Stimulated activated CD8-positive, alpha-beta memory T cell treated with anti-CD3 and anti-CD28 coated beads, Interleukin-7, amount 100 ng/mL, for 24 hours (primary cell): ENCODE results near the gene ARL6IP4.

Experiments
- DNase-seq: peaks from one replicate; pipeline ENCODE4 v3.0.0-alpha.2; 2020; ENCODE audit warnings: low read depth

ARL6IP4 gene

GRCh38 chr12:122990961-122991622, 10.6 kb downstream of the ARL6IP4 start:
- DNase-seq = no peak

DNA sequence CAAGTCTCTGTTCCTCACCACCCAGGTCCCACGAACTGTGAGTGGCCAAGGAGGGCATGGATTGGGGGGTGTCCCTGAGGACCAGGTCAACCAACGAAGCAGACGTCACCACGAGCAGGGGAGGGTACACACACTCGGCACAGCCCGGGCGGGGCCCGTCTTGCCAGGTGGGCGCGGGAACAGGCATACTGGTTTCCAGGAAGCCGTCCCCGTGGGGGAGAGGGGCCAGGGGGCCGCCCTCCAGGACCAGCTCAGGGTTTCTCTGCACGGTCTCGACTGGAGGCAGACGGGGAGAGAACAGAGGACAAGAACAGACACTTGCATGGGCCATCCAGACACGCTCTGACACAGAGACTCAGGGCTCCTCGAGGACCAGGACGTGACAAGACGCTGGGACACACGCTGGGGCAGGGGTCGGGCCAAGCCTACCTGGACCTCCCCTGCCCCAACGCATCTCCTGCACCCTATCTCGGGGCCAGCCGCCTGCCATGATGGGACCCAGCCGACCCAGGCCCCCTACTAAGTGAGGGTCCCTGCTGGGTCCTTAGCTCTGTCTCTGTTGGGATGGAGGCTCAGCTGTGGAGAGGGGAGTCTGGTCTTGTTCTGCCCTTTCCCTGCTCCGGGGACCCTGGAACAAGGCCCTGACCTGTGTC, 11.3 kb downstream of the ARL6IP4 start:
- no peak for DNase-seq

- DNase-seq = no peak
These were observed 11.9 kb downstream of the ARL6IP4 start for GRCh38 chr12:122992386-122992785.

- no peak for DNase-seq
These were observed 13.7 kb downstream of the ARL6IP4 start for GRCh38 chr12:122994140-122994675.

DNA sequence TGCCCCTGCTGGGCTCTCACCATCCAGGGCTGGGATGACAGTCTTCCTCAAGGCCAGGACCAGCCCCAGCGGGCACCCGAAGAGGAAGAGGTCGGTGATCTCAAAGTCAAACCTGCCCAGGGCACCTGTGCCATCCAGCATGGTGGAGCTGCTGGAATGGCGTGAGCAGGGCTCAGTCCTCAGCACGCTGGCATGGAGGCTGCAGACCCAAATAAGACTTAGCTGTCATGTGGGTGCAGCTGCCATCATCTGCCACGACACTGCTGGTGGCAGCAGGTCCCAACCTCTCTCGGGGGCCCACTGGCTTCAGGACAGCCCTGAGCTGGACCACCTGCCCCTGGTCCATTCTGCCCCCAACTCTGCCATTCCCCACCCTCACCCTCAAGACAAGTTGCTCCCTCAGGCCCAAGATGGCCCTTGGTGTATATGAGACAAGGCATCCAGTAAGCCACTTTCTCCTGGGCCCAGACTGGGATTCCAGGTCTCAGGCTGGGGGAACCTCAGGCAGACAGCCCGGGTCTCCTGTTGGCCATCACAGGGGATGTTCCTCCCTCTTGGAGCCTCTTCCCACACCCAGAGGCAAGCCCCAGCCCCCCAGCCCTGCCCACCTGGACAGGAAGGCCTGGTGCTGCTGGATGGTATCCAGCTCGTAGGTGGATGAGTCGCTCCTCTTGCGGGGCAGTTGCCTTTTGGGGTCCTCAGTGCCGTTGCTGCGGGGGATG, 14.5 kb downstream of the ARL6IP4 start:
- no peak for DNase-seq

- no peak for DNase-seq
These were observed 15.2 kb downstream of the ARL6IP4 start for GRCh38 chr12:122995503-122996187.

DNA sequence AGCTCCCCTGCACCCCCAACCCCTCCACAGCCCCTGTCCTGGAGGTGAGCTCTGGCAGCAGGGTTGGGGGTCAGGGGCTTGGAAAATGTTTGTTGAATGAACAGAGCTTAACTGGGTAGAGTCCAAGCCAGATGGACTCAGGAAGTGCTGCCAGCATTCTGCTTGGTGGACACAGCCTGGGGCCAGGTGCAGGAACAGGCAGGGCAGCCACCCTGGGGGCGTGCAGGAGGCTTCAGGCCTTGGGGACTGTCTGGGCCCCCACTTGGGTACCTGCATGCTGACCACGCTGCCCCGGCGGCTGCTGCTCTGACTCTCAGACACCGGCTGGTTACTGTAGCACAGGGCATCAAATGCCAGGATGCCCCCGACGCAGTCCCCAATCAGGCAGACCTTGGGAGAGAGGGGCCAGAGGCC, 15.7 kb downstream of the ARL6IP4 start:
- DNase-seq = no peak

DNA sequence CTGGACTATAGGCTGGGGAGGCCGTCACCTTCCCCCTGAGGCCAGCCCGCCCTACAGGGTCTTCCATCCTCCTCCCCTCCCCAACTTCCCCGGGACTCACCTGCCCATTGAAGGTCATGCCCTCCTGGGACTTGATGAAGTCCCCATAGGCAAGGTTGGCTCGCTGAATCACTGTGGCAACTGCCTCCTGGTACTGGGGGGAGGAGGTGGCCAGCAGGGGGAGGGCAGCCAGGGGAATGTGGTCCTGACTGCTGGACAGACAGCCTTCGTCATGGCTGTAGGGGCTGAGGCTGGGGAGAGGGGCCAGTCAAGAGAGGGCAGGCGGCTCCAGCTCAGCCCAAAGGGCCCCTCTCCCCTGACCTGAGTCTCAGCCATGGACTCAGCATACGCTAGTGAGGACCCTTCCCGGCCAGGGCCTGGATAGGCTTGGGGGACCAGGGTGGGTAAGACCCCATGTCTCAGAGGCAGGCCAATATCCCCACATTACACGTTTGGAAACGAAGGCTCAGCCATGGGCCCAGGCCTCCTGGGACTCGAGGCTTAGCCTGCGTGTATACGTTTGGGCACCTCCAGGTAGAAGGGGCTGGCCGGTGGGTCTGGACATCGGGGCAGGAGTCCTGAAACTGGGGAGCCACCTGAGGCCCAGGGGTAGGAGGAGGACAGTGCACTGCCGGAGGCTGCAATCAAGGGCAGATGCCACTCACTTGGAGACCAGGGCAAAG, 16.3 kb downstream of the ARL6IP4 start:
- no peak for DNase-seq

- no peak for DNase-seq
These were observed 17.1 kb downstream of the ARL6IP4 start for GRCh38 chr12:122997343-122998250.

DNA sequence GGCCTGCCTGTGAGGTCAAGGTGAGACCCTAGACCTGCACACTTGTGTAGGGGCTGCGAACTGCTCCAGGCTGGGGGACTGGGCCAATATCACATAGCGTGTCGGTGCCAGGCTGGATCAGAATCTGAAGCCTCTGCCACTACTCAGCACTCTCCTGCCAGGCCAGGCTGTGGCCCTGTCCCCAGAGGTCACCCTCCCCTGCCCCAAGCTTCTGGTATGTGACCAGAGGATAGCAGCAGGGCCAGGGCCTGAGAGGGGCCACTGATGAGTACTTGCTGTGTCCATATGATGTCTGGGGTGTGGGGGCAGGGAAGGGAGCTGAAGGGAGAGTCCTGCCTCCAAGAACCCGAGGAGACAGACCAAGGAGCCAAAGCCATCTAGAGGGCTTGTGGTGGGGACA, 17.8 kb downstream of the ARL6IP4 start:
- no peak for DNase-seq

- DNase-seq = no peak
These were observed 18.9 kb downstream of the ARL6IP4 start for GRCh38 chr12:122999196-122999946.

GRCh38 chr12:122999986-123000420, 19.5 kb downstream of the ARL6IP4 start:
- DNase-seq = no peak

DNA sequence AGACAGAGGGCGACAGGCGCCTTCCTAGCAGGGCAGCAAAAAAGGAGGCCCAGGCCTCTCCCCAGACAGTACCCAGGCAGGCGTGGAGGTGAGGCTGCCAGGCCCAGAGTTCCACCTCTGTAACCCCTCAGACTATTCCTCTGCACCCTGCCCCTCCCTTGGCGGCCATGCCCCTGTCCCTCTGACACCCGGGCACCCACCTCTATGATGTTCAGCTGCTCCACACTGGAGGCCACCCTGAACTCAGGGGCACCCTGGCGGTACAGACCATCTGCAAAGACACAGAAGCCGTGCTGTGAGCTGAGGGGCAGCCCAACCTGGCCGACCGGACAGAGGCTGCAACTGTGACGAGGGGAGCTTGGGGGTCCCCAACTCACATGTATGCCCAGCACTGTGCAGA, 20.1 kb downstream of the ARL6IP4 start:
- DNase-seq = no peak

DNA sequence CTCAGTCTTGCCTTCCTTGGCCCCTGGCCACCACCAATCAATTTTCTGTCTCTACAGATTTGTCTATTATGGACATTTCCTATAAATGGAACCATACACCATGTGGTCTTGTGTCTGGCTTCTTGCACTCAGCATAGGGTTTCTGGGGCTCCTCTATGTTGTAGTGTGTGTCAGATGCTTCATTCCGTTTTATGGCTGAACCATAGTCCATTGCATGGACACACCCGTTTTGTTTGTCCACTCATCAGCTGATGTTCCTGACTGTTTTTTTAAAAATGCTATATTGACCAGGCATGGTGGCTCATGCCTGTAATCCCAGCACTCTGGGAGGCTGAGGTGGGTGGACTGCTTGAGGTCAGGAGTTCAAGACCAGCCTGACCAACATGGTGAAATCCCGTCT, 21.0 kb downstream of the ARL6IP4 start:
- no peak for DNase-seq

DNA sequence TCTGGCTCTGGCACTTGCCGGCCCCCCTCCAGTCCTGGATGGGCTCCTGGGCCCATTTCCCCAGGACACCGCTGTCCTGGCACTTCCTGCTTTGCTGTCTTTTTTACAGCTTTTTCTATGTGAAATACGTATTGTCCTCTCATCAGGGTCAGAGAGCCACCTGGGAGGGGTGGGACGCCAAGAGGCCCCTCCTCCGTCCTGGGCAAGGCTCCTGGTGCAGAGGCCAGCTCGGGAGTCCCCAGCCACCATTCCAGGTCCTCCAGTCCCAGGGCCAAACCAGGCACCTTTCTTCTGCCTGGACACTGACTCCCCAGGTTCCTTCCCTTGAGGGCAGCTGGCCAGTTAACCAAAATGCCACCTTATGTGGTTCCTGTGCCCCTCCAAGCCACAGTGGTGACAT, 22.8 kb downstream of the ARL6IP4 start:
- no peak for DNase-seq

GRCh38 chr12:123004287-123004686, 23.8 kb downstream of the ARL6IP4 start:
- no peak for DNase-seq

DNA sequence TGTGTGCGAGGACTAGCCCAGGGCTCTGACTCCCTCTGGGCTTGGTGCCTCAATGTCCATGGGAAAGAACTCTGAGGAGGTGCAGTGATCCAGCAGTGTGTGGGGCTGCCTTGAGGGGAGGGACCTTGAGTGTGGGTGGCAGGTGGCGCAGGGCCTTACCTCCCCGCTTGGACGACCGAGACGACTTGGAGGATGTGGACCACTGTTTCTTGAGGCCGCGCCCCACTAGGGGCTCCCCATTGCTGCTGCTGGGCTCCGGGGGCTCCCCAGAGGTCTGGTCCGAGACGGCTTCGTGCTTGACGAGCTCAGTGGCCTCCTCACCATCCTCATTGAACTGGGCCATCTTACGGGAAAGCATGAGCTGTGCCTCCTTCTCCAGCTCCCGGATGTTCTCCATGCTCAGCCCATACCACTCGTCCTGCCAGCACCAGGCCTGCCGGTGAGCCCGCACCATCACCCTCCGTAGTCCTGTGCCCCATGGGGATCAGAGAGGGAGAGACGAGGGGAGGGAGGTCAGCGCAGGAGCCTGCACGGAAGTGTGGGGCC, 24.7 kb downstream of the ARL6IP4 start:
- no peak for DNase-seq

GRCh38 chr12:123006977-123007376, 26.5 kb downstream of the ARL6IP4 start:
- DNase-seq = no peak

GRCh38 chr12:123010110-123010509, 29.6 kb downstream of the ARL6IP4 start:
- DNase-seq = no peak

GRCh38 chr12:123010681-123011080, 30.2 kb downstream of the ARL6IP4 start:
- no peak for DNase-seq
